GM21825 (cell line): ENCODE data around the gene POU2F2.
A peak's percentile ranks its signal among the peaks of the same experiment; 100 is the strongest.

Source experiments
- ATAC-seq: cut with Tn5 transposase; IDR thresholded peaks from one replicate; pipeline ENCODE4 v1.9.1; 2021; ENCODE audit warnings: mild to moderate bottlenecking, moderate library complexity; ENCODE audit not compliant: unreplicated experiment

The POU2F2 gene

DNA sequence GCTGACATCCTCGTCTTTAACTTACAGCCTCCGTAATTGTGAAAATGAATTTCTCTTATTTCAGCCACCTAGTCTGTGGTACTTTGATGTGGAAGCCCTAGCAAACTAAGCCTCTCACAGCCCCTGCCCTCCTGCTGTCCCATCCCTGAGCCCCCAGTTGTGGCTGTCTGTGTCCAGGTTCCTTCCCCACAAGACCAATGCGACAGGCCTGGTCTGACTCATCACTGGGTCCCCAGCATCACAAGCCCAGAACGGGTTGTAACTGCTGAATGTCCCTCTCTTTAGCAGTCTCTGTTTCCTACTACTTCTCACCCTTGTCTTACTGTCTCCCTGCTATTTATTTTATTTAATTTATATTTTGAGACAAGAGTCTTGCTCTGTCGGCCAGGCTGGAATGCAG lies 5.7 kb downstream of the POU2F2 start:
- ATAC-seq = no peak

- ATAC-seq = no peak
Measured at GRCh38 chr19:42125536-42125935, 6.7 kb downstream of the POU2F2 start.

DNA sequence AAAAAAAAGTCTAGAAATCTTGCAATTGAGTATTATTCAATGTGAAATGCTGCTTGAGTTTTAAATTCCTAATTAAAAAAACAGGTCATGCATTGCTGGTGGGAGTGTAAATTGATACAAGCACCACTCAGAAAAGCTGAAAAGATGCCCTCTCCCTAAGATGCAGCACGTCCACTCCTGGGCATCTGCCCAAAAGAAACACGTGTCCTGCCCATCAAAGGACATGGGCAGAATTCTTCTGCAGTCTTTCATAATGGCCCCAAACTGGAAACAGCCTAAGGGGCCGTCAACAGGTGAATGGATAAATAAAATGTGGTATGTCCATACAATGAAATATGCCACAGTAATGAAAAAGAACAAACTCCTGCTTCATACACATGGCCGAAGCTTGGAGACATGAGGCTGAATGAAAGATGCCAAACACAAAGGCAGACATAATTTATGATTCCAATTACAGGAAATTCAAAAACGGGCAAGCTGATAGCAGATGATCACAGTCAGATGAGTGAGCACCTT lies 7.8 kb downstream of the POU2F2 start:
- ATAC-seq = no peak

DNA sequence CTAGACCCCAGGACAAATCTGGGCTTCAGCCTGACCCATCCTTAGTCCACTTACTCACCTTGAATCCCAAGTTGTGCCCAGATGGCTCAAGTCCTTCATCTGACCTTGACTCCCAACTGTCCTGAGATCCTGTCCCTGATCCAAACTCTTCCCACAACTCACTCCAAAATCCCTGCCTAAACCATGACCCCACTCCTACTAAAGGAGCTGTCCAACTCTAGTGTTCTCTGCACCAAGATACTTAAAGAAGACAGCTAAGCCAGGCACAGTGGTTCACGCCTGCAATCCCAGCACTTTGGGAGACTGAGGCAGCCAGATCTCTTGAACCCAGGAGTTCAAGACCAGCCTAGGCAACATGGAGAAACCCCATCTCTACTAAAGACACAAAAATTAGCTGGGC lies 8.5 kb downstream of the POU2F2 start:
- no peak for ATAC-seq

- ATAC-seq = no peak
Measured at GRCh38 chr19:42122691-42123607, 9.3 kb downstream of the POU2F2 start.

DNA sequence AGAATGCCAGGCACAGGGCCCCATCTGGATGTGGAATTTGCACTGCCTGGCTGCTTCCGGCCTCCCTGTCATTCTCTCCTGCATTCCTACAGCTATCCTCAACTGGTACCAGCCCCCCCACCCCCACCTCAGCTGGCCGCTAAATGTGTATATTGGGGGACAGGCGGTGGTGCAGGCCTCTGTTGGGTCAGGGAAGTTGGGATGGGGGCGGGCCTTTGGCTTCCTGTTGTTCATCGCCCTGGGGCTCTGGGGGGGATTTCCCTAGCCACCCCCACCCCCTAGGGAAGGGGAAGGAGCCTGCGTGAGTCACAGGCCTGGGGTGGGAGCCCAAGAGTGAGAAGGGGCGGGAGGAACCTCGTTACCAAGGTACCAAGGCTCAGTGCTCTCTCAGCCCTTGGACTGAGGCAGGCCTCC lies 10.6 kb downstream of the POU2F2 start:
- ATAC-seq = peak; percentile 37

DNA sequence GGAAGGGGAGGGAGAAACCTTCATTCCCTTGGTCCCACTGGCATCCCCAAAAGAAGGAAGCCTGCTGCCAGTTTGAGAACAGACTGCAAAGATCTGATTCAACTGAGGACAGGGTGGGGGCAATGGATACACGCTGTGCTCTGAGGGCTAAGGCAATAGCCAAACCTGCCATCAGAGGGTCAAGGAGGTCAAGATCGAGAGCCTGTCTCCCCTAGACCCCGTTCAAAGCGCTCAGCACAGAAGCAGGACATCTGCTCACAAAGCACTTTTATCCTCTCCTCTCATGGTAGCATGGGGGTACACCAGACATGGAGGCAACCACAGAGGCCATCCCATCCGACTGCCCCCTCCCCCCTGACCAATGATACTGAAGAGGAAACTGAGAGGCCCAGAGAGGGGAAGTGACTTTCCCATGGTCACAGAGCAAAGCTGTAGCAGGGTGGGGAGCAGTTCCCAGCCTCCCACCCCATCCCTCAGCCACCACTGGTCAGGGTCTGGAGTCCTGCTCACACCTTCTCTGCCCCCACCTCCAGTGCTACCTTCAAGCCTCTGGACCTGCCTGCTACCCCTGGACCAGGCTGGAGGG lies 11.1 kb downstream of the POU2F2 start:
- no peak for ATAC-seq

DNA sequence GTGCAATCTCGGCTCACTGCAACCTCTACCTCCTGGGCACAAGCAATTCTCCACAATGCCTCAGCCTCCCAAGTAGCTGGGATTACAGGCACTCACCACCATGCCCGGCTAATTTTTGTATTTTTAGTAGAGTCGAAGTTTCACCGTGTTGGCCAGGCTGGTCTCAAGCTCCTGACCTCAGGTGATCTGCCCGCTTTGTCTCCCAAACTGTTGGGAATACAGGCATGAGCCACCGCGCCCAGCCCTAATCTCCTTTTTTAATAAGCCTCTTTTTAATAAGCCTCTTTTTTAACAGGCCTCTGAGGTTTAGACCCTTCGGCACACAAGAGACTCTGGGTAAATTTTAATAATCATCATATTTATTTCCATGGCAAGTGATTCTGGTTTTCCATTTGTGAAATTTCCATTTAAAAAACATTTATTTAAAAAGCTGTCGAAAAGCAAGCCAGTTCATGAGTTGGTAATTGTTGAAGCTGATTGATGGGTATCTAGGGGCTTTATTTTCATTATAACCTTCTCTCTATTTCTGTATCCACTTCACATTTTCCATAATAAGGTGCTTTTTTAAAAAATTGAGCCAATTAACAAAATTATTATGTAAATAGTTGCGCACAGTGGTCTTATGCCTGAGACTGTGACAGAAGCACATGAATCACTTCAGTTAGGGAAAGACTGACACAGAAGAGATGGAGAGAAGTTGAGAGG lies 11.8 kb downstream of the POU2F2 start:
- ATAC-seq = no peak

GRCh38 chr19:42117076-42117475 lies 15.2 kb downstream of the POU2F2 start:
- ATAC-seq = no peak

DNA sequence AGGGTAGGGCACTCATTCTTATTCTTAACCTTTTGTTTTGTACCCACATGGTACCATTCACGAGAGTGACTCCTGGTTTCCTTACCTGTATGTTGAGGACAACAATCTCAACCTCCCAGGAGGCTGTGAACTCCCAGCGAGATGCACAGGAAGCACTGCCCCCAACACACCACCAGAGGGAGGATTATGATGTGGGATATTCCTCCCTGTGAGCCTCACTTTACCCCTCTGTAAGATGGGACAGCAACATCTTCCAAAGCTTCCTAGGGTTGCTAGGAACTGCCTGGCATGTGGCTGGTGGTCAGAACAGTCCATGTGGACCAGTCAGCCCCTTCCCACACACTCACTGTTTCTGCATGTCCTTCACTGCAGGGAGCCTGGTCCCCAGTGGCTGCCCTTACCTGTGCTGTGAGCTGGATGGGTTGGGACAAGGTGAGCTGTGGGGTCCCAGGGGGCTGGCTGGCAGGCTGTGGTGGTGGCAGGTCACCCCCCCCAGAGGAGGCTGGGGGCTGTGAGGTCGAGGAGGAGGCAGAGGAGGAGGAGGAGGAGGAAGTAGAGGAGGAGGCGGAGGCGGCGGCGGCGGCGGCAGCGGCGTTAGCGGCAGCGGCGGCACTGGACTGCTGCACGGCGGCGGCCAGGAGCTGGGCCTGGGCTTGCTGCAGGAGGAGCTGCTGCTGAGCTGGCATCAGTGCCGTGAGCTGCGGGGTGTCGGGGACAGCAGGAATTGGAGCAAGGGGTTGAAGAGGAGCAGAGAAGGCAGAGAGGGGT lies 15.8 kb downstream of the POU2F2 start:
- no peak for ATAC-seq

DNA sequence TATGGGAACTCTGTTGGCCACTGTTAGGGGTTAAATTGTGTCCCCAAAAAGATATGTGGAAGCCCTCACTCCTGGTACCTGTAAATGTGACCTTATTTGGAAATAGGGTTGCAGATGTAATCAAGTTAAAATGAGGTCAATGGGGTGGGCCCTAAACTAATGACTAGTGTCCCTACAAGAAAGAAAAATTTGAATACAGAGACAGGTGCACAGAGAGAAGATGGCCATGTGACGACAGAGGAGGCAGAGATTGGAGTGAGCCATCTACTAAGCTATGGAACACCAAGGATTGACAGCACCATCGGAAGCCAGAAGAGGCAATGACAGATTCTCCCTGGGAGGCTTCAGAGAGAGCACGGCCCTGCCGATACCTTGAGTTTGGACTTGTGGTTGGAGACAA lies 16.5 kb downstream of the POU2F2 start:
- ATAC-seq = no peak

GRCh38 chr19:42115219-42115618 lies 17.0 kb downstream of the POU2F2 start:
- ATAC-seq = no peak

DNA sequence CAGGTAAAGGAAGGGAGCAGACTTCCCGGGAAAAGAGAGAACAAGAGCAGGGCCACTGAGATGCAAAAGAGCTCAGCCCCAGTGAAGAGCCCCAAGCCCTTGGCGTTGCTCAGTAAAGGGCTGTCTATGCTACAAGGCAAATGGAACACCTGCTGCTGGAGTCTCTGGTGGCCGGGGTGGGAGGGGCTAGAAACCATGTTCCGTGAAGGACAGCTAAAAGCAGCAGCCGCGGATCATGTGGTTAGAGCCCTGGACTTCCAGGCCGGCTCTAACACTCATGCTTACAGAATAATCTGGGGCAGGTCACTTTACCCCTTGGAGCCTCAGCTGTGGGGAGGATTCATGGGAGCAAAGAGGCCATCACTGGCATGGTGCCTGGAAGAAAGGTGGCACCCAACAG lies 17.8 kb downstream of the POU2F2 start:
- ATAC-seq = peak; percentile 44

- ATAC-seq = peak; percentile 45
Measured at GRCh38 chr19:42113641-42114348, 18.5 kb downstream of the POU2F2 start.

- ATAC-seq = no peak
Measured at GRCh38 chr19:42111811-42112210, 20.4 kb downstream of the POU2F2 start.

DNA sequence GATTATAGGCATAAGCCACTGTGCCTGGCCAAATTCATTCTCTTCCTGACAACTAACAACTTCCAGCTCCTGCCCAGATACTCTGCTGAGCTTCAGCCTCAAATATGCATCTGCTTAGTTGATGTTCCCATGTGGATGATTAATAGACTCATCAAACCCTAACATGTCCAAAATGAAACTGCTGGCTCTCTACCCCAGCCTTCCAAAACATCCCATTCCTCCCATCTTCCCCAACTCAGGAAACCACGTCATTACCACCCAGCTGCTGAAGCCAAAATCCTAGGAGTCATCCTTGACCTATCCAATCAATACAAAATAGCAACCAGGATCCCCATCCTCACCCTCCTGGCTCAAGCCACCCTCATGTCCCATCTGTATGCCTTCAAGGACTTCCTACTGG lies 20.9 kb downstream of the POU2F2 start:
- no peak for ATAC-seq

DNA sequence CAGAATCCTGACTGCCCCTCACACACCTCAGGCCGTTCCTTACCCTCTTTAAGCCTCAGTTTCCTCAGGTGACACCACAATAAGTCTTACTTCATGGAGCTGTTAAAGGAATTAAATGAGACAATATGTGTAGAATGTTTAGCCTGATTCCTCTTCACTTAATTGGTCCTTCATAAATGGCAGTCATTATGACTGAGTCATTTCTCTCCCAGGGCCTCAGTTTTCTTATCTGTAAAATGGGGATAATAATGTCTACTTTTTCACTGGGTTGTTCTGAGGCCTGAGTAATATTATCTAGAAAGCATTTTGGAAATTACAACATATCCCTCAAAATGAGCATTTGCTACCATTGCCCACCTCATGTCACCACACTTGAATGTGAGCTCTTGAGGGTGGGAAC lies 21.6 kb downstream of the POU2F2 start:
- no peak for ATAC-seq

GRCh38 chr19:42109896-42110295 lies 22.4 kb downstream of the POU2F2 start:
- no peak for ATAC-seq

- ATAC-seq = peak; percentile 64
Measured at GRCh38 chr19:42108527-42109389, 23.5 kb downstream of the POU2F2 start.
